CD4-positive, alpha-beta T cell treated with Interleukin-17A for 4 hours (primary cell): ENCODE measurements around the gene FLNB.

Experiments
- DNase-seq: peaks from one replicate; pipeline ENCODE4 v3.0.0-alpha.2; 2020; ENCODE audit warnings: mixed read lengths

FLNB gene

DNA sequence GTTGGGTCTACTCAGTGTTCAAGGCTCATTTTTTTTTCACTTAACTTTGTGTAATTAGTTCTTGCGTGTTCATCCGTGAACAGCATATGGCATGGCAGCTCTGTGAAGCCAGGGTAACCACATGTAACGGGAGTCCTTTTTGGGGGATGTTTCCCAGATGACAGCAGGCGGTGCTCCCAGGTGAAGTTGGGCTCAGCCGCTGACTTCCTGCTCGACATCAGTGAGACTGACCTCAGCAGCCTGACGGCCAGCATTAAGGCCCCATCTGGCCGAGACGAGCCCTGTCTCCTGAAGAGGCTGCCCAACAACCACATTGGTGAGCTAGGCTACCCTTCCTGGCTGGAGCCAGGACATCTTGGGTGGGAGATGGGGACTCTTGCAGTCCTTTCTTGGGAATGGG, 139.8 kb downstream of the FLNB start:
- no peak for DNase-seq

DNA sequence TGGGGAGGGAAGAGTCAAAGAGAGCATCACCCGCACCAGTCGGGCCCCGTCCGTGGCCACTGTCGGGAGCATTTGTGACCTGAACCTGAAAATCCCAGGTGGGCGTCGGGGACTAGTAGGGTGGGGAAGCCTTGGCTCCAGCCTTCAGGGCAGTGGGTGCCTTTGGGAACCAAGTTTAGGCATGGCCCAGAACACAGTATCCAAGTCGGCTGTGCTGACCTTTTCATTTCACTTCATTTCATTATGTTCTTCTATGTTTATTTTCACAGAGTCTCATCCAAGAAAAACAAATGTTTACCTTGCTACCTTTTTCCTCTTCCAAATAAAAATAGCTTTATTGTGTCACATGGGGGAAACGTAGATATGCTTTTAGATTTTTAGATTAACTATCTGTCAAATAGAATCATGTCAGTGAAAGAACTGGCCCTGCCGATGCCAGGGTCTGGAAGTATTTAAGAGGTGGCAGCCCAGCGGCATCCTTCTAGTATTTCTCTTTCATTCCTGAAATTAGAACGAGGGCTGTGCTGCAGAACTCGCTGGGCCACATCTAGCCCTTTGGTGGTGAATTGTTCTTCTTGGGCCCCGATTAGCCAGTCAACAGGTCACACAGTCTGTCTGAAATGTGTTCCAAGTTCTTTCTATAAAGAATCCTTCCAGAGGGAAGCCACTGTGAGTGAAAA, 142.0 kb downstream of the FLNB start:
- no peak for DNase-seq

DNA sequence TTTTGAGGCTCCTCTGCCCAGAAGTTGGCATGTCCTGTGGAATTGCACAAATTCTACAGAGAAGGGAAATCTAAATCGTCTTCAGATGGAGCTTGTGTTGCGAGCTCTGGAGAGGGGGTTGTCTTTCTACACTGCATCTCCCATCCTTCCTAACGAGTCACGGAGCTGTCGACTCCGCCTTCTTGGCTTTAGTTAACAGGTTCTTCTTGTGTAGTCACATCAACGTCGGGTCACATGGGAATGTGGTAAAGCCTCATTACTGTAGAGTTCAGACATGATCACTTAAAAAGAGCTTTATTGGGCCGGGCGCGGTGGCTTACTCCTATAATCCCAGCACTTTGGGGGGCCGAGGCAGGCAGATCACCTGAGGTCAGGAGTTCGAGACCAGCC, 142.6 kb downstream of the FLNB start:
- DNase-seq, result no peak

DNA sequence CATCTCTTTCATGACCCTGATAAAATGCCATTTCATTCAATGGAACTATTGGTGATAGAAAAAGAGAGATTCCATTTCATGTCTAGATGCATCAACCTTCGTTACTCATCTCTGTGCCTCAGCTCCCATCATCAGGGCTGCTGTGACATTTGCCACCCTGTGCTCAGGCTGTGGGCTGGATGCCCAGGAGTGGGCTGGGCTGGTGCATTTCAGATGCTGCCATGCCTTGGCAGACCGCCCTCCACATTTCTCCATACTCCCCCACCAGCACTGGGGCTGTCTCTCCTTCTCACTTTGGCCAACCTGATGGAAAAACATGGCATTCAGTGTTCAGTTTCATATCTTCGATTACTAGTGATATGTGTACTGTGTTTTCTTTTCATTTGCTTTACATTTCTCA, 143.4 kb downstream of the FLNB start:
- no peak for DNase-seq

DNA sequence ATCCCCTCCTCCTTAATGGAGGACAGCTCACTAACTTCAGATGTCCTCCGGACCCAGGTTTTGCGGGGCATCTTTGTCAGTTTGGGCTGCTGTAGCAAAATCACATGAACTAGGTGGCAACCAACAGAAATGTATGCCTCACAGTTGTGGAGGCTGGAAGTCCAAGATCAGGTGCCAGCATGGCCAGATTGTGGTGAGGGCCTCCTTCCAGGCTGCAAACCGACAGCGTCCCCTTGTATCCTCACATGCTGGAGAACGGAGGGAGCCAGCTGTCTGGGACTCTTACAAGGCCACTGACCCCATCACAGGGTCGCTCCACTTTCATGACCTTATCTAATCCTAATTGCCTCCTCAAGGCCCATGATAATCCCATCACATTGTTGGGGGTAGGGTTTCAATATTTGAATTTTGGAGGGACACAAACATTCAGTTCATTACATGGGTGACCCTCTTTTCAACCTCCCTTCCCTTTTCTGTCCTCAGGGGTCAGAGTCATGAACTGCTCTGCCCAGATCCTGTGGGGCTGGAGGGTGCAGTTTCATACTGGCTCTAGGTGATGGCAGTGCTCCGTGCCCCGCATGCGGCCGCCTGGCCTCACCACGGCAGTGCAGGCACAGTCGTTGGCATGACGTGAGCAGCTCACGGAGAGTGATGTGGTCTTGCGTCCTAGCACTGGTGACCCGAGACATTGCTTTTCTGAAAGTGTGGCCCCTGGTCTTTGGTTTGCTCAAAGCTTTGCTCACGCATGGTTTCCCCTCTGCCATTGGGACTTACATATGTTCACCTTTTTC, 144.2 kb downstream of the FLNB start:
- DNase-seq, result no peak

DNA sequence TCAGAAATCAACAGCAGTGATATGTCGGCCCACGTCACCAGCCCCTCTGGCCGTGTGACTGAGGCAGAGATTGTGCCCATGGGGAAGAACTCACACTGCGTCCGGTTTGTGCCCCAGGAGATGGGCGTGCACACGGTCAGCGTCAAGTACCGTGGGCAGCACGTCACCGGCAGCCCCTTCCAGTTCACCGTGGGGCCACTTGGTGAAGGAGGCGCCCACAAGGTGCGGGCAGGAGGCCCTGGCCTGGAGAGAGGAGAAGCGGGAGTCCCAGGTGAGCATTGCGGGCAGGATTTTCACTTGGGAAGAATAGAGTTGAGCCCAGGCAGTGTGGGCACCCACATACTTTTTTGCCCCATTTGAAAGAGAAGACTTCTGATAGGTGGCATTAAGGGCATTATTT, 145.1 kb downstream of the FLNB start:
- no peak for DNase-seq

DNA sequence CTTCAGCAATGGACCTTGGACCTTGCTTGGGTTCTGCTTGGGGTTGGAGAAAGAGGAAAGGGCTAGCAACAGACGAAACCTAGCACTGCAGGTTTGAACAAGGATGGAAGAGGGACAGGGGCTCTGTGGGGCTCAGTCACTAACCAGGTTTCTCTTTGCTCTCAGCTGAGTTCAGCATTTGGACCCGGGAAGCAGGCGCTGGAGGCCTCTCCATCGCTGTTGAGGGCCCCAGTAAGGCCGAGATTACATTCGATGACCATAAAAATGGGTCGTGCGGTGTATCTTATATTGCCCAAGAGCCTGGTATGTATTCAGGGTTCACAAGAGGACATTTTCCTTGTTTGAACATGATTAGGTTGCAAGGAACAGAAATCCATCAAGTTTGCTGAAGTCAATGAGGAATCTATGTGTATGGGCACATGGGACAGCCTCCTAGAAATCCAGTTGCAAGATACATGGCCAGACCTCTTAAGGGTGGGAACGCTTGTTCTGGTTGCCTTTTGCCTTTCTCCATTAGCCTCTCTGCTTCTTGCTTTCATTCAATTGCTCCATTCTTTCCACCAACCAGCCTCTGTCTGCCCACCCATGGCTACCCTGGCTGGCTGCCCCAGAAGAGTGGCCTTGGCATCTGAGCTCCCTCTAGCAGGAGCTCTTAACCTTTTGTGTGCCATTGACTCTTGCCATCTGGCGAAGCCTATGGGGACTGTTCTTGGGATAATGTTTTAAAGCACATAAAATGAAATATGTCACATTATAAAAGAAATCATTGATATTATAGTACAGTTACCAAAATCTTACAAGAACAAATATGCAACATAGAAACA, 146.6 kb downstream of the FLNB start:
- no peak for DNase-seq

DNA sequence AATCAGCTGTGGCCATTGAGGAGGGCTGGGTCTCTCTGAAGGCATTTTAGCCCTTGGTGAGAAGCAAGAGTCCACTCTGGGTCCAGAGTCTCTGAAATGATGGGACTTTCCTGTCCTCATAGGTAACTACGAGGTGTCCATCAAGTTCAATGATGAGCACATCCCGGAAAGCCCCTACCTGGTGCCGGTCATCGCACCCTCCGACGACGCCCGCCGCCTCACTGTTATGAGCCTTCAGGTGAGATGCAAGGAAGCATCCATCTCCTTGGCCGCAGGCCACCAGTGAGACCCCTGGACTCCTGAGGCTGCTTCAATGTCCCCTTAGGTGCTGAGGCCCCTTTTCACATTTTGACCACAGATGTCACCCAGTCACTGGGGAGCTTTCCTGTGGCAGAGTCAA, 147.6 kb downstream of the FLNB start:
- DNase-seq, result no peak

DNA sequence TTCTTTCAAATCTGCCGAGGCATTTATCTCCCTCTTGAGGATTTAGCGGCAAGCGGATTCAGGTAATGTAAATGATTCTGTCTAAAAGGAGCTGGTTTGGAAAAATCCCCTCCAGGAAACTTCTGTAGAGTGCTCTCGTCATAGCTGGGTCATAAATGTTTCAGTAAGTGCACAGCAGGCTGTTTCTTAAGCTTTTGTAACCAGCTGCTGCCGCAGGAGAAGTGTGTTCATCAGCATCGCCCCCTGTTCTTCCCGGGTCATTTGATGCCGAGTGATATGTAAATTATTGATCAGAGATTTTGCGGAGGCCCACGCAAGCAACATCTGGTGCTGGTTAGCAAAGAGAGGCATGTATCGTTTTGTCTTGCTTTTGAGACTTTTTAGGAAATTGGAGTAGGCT, 149.5 kb downstream of the FLNB start:
- no peak for DNase-seq

DNA sequence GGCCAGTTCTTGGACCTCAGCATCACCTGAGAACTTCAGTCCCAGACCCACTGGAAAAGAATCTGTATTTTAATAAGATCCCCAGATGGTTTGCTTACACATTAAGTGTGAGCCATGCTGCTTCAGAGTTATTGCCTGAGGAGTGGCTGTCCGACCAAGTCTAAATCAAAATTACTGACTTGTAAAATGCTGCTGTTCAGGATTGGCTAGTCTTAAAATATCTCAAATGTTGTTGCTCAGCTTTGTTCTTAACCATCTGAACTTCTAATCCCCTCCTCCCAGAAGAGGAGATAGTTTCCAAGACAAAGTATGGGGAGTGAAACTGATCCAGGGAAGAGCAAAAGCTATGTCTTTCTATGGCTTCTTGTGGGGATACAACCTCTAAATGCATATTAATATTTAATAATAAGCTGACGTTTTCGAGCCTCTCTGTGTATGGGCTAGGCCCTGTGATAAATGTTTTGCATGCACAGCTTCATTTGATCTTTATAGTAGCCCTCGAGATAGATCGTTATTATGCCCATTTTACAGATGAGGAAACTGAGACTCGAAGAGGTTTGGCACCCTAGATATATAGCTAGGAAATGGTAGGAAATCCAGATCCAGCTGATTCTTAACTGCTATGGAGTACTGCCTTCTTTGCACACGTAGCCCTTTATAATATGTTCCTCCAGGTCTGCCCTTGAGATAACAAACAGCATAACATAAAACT, 150.4 kb downstream of the FLNB start:
- DNase-seq, result no peak

DNA sequence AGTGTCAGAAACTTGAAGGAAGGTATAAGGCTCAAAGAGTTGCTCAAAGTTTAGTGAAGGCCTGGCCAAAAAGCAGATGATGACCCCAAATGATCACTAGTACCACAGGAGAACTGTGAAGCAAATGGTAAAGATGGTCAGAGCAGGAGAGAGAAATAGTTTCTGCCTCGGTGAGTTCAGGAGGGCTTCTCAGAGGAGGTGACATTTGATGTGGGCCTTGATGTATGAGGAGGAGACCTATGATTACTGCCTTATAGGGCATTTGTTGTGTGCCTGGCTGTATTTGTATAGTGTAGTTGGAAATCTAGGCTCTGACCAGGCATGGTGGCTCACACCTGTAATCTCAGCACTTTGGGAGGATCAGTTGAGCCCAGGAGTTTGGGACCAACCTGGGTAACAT, 152.2 kb downstream of the FLNB start:
- no peak for DNase-seq

DNA sequence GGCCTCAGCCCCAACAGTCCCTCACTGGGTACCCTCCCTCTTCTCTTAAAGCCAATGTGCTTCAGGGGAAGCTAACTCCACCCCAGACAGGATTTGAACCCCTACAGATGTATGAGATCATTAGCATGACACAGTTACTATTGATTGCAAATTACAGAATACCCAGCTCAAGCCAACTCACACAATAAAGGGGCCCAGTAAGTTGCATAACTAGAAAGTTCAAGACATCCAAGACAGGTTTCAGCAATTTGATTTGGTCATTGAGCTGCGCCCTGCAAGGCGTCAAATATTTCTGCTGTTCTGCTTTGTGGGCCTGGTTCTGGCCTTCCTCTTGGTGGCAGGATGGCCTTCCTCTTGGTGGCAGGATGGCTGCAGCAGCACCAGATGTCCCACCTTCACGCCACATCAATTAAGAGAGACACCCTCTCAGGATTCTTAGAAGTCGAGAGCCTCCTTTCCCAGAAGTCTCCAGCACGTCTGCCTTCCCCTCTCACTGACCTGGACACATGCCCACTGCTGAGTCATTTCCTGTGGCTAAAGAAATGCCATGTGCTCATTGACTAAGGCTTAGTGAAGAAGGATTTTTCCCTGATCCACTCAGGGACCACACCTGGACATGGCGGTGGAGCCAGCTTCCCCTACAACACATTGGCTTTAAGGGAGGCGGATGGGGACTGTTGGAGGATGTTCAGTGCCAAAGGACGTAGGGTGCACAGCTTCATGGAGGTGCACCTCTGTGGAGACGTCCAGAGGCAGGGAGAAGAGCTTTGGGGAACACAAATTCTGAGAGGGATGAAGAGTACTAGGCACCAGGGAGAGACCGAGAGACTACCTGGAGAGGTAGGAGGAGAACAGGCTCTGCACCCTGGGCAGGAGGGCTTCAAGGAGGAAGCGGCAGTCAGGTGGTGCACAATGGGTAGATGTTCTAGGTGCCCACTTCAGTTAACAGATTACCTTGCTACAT, 153.5 kb downstream of the FLNB start:
- no peak for DNase-seq

DNA sequence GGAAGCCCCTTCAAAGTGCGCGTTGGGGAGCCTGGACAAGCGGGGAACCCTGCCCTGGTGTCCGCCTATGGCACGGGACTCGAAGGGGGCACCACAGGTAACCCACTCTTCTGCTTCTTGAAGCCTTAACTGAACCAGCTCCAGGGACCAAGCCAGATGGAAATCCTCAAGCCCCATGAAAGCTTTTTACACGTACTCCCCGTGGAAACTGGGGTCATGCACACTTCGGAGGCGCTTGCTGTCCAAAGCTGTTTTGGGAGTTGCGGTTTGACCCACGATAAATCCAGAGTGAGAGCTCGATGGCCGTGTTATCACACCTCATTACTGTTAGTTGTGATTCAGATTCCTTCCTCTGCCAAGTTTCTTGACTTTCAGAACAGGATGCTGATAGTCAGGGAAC, 155.0 kb downstream of the FLNB start:
- no peak for DNase-seq

DNA sequence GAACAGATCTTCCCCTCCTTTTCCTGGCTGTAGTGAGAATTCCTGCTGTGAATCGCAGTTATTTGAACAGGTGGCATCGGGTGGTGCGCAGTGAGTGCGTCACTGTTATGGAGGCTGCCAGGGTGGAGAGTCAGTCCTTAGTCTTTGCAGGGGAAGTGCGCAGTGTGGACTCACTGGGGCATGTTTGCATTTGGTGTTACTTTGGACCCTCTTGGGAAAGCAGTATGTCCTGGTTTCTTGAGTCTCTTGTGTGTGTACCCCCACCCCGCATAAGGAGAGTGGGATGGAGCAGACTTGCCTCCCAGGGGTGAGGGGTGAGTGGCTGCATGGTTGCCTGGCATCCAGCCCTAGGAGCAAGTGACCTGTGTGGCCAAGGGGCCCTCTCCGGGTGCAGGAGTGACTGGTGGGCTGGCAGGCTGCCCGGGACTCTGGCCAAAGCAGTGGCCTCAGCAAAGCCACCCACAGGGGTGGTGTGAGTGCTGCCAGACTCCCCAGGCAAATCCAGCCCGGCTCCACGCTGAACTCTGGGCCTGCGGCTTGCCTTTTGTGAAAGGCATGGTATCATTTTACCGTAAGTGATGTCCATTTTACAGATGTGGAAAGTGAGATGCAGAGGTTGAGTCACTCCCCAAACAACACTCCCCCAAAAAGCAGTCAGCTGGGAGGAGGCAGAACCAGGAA, 156.1 kb downstream of the FLNB start:
- no peak for DNase-seq

DNA sequence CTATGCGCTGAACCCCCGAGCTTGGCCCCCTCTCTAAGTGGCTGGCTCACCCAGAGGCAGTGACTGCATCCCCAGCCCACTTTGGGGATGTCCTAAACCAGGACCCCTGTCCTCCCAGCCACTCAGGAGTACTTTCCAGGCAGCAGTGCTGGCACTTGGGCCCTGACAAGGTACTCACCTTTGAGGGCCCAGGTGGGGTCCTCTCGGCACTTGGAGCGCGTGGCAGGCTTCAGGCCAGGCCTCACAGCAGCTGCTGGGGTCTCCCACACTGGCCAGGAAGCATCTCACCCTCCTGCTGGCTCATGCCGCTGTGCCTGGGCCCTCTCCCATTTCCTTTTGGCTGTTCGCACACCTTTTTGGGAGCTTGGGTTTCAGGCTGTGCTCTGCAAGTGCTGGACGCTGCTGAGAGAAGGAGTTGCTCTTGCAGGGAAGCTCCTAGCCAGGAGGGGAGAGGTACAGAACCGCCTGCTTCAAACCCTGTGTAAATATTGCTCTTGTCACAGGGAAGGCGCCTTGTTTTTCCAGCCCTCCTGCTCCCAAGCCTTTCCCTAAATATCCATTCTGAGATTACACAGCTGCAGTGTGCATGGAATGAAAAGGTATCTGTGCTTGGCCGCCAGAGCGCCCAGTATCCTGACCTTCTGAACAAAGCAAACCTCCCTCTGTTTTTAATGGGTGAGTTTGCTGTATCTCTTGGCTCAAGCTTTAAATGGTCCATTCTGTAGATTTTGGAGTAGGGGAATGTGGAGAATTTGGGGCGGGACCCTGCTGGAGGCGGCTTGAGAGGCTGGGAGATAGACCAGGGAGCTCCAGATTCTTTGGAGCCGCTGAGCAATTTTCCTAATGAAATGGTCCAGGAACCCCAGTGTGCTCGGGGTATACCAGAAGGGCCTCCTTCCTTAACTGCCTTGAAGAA, 156.9 kb downstream of the FLNB start:
- DNase-seq, result no peak

DNA sequence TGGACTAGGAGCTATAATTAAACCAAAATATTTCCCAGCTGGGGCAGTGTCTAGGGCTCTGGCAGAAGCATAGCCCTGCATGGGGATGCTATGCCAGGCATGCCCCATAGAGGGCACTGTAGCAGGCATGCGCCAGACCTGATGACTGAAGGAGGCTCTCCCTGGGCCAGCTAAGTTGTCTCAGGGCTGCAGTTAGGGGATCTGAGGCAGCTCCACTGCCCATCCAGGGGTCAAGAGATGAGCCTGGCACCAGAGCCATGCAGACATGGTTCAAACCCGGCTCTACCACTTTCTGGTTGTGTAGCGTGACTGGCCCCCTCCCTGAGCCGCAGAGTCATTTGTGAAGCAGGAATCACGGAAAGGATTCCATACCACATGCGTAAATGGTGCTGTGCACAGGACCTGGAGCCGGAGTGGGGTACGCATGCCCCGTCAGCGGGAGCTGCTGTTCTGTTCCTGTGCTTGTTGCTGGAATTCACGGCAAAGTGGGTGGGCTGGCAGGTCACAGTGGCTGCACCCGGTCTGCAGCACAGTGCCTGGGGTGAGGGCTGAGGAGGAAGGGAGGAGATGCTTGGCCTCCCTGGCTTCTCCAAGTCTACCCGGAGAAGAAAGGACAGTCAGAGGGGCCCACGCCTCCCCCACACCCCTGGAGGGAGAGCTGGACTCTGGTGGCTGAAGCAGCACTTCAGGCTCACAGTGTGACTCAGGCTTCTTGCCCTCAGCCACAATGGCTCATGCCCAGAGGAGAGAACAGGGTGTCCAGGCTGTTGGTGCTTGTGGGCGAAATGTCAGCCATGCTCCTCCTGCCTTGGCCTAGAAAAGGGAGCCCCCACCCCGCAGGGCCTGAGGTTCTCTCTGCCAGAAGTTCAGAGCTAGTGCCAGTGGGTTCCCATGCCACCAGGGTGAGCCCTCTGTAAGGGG, 159.5 kb downstream of the FLNB start:
- DNase-seq, result peak; percentile 60

DNA sequence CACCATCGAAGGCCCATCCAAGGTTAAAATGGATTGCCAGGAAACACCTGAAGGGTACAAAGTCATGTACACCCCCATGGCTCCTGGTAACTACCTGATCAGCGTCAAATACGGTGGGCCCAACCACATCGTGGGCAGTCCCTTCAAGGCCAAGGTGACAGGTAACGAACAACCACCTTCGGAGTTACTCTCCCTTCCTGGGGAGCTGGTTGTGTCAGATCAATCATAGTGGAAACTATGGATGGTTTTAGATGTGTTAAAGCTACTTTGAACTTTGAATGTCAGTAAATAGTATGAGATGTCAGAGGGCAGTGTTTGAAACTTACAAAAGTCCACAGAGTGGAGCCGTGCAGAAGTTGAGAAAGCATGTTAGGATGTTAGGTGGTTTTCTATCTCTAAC, 160.3 kb downstream of the FLNB start:
- DNase-seq, result no peak

DNA sequence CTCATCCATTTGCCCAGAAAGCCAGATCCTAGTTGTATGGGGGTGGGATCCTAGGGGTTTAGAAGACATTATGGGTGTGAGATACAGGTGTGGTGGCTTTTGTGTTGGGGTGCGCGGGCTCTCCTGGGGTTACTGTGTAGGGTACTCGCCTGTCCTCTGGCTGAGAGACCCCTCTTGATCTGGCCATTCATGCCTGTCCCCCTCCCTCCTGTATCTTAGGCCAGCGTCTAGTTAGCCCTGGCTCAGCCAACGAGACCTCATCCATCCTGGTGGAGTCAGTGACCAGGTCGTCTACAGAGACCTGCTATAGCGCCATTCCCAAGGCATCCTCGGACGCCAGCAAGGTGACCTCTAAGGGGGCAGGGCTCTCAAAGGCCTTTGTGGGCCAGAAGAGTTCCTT, 161.1 kb downstream of the FLNB start:
- DNase-seq, result no peak

DNA sequence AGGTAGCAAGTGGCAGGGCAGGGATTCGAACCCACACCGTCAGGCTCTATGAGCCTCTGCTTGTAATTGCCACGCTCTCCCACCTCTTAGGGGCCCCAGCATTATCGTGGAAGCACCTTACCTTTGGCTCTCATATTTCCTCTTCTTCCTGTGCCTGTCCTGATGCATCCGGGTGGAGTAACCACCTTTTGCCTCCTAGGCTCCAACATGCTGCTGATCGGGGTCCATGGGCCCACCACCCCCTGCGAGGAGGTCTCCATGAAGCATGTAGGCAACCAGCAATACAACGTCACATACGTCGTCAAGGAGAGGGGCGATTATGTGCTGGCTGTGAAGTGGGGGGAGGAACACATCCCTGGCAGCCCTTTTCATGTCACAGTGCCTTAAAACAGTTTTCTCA, 162.2 kb downstream of the FLNB start:
- DNase-seq, result no peak
